Lung (tissue), 12 donors: ENCODE results near the gene PLA2G2D. TPM values are rescaled to one million over a fixed set of nuclear protein-coding genes. Genes with fewer than 3 reads are reported as not detected.

Experiments
- ATAC-seq: fragments of 200-7000 bp; cut with Tn5 transposase; one replicate; pipeline ENCODE4 v1.9.1; 2020; ENCODE audit warnings: moderate number of reproducible peaks; ENCODE audit not compliant: insufficient read depth, low FRiP score
- DNase-seq, 3 donors: peaks; one replicate each; pipeline ENCODE4 v3.0.0-alpha.2; 2013 to 2017
- H3K27ac ChIP-seq, 2 donors: one replicate each; pipeline ENCODE4 v1.5.1; 2013; ENCODE audit warnings: mild to moderate bottlenecking in 2 of 2, moderate library complexity in 2 of 2, control low read depth in 1 of 2, inconsistent platforms in 1 of 2, low read depth in 1 of 2, low read length in 1 of 2
- H3K27me3 ChIP-seq, 3 donors: one replicate each; pipeline ENCODE4 v1.5.1; 2013; ENCODE audit warnings: low read length in 2 of 3; ENCODE audit not compliant: control insufficient read depth in 3 of 3, insufficient read depth in 3 of 3
- H3K36me3 ChIP-seq, 4 donors: one replicate each; pipeline ENCODE4 v1.5.1; 2013; ENCODE audit warnings: low read length in 4 of 4, mild to moderate bottlenecking in 1 of 4, moderate library complexity in 1 of 4; ENCODE audit not compliant: control insufficient read depth in 4 of 4, insufficient read depth in 4 of 4
- H3K4me1 ChIP-seq, 5 donors: one replicate each; pipeline ENCODE4 v1.5.1; 2013; ENCODE audit warnings: low read length in 5 of 5, mild to moderate bottlenecking in 2 of 5, moderate library complexity in 1 of 5; ENCODE audit not compliant: control insufficient read depth in 5 of 5, insufficient read depth in 5 of 5
- H3K4me3 ChIP-seq: one replicate; pipeline ENCODE4 v1.5.1; 2013; ENCODE audit warnings: mild to moderate bottlenecking, control low read depth, moderate library complexity
- H3K9ac ChIP-seq, 2 donors: one replicate each; pipeline ENCODE4 v1.5.1; 2013; ENCODE audit warnings: low read length in 2 of 2, control low read depth in 1 of 2; ENCODE audit not compliant: insufficient read depth in 1 of 2
- H3K9me3 ChIP-seq, 4 donors: one replicate each; pipeline ENCODE4 v1.5.1; 2013; ENCODE audit warnings: low read length in 3 of 4, mild to moderate bottlenecking in 1 of 4, moderate library complexity in 1 of 4; ENCODE audit not compliant: control insufficient read depth in 4 of 4, insufficient read depth in 3 of 4
- WGBS, 2 donors: extraction: QIAGEN DNeasy Blood & Tissue Kit; methylation state at CpG; one replicate each; pipeline ENCODE4 v1.1.7; 2013; 5-methylcytosine and 5-hydroxymethylcytosine counted together
- polyA plus RNA-seq, 2 donors: library from polyadenylated mRNA; stranded (reverse); fragments of 200-250 nt; gene quantifications; one replicate each; pipeline ENCODE4 v1.2.1, GENCODE V29; 2013
- total RNA-seq, 2 donors: library from RNA; depleted of rRNA in 1 of 2; stranded (reverse); fragments of >200 nt in 1 of 2; gene quantifications; one replicate each; pipeline ENCODE4 v1.2.1, GENCODE V29; 2014 to 2021
- TF ChIP-seq, protein P1 (sequence below): IDR thresholded peaks from 2 replicates; pipeline ENCODE4 v1.5.1; 2012; ENCODE audit warnings: mild to moderate bottlenecking; ENCODE audit errors: control extremely low read depth, extremely low read depth
- donor health status: control.
- donor health status: control.
- donor health status: Bipolar disorder and iron deficiency.
- donor health status: healthy.
- donor health status: DM: yes; HTN: yes; CAD: no.

Gene PLA2G2D
- total and polyA plus RNA-seq, 4 donors: 0.06 to 0.57 (median 0.06) TPM; not detected in 1

DNA sequence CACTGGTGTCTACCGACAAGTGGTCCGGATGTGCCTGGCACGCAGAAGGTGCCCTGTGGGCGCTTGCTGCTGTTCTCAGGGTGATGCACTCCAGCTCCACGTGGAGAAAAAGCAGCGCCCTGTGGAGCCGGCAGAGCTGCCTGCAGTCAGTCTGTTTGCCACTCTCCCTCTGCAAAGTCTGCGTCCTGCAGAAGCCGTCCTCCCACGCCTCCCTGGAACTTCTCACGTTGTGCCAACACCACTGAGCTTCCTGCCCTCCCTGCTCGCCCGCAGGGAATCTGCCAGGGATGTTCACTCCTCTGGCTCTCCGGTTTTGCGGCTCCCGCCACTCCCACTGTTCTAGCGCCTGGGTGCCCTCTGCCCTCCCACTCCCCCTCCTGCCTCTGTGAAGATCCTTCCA lies 46.7 kb upstream of the PLA2G2D start:
- no peak for ATAC-seq
- WGBS, 2 donors: 56 to 71% methylated on average over 16 to 17 of the region's 17 CpGs

DNA sequence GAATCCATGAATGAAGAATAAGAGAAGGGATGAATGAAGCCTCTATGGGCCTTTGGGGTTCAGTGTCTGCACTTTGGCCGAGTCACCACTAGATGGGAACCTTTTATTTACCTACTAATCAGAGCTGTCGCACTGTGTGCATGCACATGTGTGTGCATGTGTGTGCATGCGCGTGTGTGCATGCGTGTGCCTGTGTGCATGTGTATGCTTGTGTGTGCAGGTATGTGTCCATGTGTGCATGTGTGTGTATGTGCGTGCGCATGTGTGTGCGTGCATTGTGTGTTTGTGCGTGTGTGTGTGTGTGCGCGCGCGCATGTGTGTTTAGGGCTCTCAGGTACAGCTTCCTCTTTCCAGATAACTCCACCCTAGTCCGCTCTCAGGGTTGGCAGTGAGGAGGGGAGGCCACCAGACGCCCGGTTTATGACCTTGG lies 46.2 kb upstream of the PLA2G2D start:
- H3K4me1 ChIP-seq: peaks cover 0 to 5% (median 0%) of the 10 kb centered on the region in 5 donors
- ATAC-seq (no peak), DNase-seq (peak in 1 of 3 donors; percentile 32)
- peaks cover 0 to 10% (median 0%) of the 10 kb centered on the region in 3 donors for H3K27me3 ChIP-seq
- H3K36me3 ChIP-seq: no peaks in the 10 kb centered on the region
- TF ChIP-seq, protein P1, sequence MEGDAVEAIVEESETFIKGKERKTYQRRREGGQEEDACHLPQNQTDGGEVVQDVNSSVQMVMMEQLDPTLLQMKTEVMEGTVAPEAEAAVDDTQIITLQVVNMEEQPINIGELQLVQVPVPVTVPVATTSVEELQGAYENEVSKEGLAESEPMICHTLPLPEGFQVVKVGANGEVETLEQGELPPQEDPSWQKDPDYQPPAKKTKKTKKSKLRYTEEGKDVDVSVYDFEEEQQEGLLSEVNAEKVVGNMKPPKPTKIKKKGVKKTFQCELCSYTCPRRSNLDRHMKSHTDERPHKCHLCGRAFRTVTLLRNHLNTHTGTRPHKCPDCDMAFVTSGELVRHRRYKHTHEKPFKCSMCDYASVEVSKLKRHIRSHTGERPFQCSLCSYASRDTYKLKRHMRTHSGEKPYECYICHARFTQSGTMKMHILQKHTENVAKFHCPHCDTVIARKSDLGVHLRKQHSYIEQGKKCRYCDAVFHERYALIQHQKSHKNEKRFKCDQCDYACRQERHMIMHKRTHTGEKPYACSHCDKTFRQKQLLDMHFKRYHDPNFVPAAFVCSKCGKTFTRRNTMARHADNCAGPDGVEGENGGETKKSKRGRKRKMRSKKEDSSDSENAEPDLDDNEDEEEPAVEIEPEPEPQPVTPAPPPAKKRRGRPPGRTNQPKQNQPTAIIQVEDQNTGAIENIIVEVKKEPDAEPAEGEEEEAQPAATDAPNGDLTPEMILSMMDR: no peak
- H3K9me3 ChIP-seq: peaks cover 0 to 31% (median 4%) of the 10 kb centered on the region in 4 donors
- H3K4me3 ChIP-seq: no peak overlapping the region
- H3K27ac ChIP-seq: no peak overlapping the region
- no peak overlapping the region for H3K9ac ChIP-seq
- 76 to 93% methylated on average over 16 of the region's 16 CpGs for WGBS, 2 donors

More for the DNA sequence above, 46.7 kb upstream of the PLA2G2D start:
- H3K4me3 ChIP-seq: no peak overlapping the region
- TF ChIP-seq, protein P1: no peak
- no peak for DNase-seq
- H3K9me3 ChIP-seq: peaks cover 0 to 25% (median 2%) of the 10 kb centered on the region in 4 donors
- no peaks in the 10 kb centered on the region for H3K36me3 ChIP-seq
- no peak overlapping the region for H3K27ac ChIP-seq
- peaks cover 0 to 10% (median 0%) of the 10 kb centered on the region in 3 donors for H3K27me3 ChIP-seq
- peaks cover 0 to 5% (median 0%) of the 10 kb centered on the region in 5 donors for H3K4me1 ChIP-seq
- no peak overlapping the region for H3K9ac ChIP-seq

DNA sequence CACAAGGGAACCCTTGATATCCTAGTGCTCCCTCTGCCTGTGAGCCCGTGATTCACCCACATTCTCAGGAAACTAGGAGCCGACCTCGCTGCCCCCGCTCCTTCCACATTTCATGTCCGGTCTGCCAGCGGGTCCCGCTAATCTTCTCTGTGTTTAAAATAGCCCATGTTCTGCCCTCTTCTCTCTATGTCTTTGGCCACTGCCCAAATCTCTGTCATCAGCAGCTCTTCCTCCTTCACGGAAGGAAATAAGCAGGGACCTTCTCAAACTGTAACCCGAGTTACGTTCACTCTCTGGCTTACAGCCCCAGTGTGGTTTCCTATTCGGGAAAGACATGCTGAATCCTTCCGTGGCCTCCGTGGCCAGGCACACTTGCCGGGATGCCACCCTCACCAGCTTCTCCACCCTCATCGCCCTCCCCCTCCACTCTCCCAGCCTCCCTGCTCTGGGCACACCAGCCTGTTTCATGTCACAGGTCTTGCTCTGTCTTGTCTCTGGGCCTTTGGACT lies 45.4 kb upstream of the PLA2G2D start:
- DNase-seq: peak; percentile 38 to 51 (median 49)
- Histone ChIP-seq H3K9ac (no peak overlapping the region), H3K4me3 (no peak overlapping the region), H3K27me3 (peaks cover 0 to 10% (median 0%) of the 10 kb centered on the region in 3 donors), H3K4me1 (peaks cover 0 to 5% (median 0%) of the 10 kb centered on the region in 5 donors), H3K27ac (peak overlapping the region in 1 of 2 donors; percentile 15), H3K9me3 (peaks cover 0 to 35% (median 9%) of the 10 kb centered on the region in 4 donors), H3K36me3 (no peaks in the 10 kb centered on the region)
- whole genome bisulfite sequencing, 2 donors: 48 to 64% methylated on average over 15 of the region's 15 CpGs
- ATAC-seq: no peak
- TF ChIP-seq, protein P1: no peak

DNA sequence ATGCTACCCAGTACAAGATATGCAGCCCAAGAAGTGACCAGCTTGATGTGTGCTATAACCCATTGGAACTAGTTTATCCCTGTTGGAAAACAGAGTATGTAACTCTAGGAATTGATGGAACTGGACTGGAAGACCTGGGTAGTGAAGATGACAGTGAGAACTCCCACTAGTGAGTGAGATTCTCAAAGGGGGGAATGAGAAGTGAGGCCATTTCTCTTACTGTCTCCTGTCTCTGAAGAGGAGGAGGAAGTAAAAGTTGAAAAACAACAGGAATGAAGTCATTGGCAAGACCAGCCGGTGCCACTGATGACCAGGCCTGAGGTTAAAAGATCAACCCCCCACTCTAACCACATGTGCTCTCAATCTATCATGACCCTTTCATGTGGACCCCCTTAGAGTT lies 40.7 kb upstream of the PLA2G2D start:
- no peak overlapping the region for H3K9ac ChIP-seq
- TF ChIP-seq, protein P1: no peak
- peaks cover 0 to 5% (median 0%) of the 10 kb centered on the region in 5 donors for H3K4me1 ChIP-seq
- no peaks in the 10 kb centered on the region for H3K36me3 ChIP-seq
- H3K9me3 ChIP-seq: peaks cover 0 to 47% (median 16%) of the 10 kb centered on the region in 4 donors
- H3K27me3 ChIP-seq: no peaks in the 10 kb centered on the region
- DNase-seq (no peak), ATAC-seq (no peak)
- 79 to 89% methylated on average over 1 of the region's 1 CpG for WGBS, 2 donors
- H3K27ac ChIP-seq: no peak overlapping the region
- H3K4me3 ChIP-seq: no peak overlapping the region
